GM12865 (cell line): Measurements from ENCODE around the gene C1orf74.

Experiments
- DNase-seq: peaks from one replicate; pipeline ENCODE4 v3.0.0; 2010; ENCODE audit warnings: low read depth
- H3K4me3 ChIP-seq: 2 replicates; pipeline ENCODE4 v1.5.1; 2011; ENCODE audit warnings: mild to moderate bottlenecking, low read depth, low read length, control low read depth
- CTCF ChIP-seq: IDR thresholded peaks from 2 replicates; pipeline ENCODE4 v1.5.1; 2011; ENCODE audit warnings: low read length, control low read depth, low read depth, inconsistent platforms; ENCODE audit not compliant: insufficient read depth; ENCODE audit errors: missing control alignments

C1orf74 gene

DNA sequence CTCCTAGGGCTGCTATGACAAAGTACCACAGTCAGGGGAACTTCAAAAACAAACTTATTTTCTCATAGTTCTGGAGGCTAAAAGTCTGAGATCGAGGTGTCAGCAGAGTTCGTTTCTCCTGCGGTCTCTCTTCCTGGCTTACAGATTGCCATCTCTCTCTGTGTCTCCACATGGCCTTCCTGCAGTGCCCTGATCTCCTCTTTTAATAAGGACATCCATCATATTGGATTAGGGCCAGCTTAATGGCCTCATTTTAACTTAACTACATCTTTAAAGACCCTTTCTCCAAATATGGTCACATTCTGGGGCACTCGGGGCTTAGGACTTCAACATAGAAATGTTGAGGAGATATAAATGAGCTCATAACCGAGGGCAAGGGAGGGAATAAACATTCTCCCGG is 12.2 kb downstream of the C1orf74 start:
- DNase-seq = no peak
- no peak for TF ChIP-seq CTCF
- no peak overlapping the region for H3K4me3 ChIP-seq

DNA sequence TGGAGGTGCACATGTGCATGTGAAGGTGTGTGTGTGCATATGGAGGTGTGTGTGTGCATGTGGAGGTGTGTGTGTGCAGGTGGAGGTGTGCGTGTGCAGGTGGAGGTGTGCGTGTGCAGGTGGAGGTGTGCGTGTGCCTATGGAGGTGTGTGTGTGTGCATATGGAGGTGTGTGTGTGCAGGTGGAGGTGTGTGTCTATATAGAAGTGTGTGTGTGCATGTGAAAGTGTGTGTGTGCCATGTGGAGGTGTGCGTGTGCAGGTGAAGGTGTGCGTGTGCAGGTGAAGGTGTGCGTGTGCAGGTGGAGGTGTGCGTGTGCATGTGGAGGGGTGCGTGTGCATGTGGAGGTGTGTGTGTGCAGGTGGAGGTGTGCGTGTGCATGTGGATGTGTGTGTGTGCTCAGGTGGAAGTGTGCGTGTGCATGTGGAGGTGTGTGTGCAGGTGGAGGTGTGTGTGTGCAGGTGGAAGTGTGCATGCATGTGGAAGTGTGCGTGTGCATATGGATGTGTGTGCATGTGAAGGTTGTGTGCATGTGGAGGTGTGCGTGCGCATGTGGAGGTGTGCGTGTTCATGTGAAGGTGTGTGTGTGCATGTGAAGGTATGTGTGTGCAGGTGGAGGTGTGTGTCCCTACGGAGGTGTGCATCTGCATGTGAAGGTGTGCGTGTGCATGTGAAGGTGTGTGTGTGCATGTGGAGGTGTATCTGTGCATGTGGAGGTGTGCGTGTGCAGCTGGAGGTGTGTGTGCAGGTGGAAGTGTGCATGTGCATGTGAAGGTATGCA is 13.5 kb downstream of the C1orf74 start:
- TF ChIP-seq CTCF = no peak
- no peak for DNase-seq
- no peak overlapping the region for H3K4me3 ChIP-seq

- DNase-seq = no peak
Observed at GRCh38 chr1:209769971-209770370, 14.4 kb downstream of the C1orf74 start.

DNA sequence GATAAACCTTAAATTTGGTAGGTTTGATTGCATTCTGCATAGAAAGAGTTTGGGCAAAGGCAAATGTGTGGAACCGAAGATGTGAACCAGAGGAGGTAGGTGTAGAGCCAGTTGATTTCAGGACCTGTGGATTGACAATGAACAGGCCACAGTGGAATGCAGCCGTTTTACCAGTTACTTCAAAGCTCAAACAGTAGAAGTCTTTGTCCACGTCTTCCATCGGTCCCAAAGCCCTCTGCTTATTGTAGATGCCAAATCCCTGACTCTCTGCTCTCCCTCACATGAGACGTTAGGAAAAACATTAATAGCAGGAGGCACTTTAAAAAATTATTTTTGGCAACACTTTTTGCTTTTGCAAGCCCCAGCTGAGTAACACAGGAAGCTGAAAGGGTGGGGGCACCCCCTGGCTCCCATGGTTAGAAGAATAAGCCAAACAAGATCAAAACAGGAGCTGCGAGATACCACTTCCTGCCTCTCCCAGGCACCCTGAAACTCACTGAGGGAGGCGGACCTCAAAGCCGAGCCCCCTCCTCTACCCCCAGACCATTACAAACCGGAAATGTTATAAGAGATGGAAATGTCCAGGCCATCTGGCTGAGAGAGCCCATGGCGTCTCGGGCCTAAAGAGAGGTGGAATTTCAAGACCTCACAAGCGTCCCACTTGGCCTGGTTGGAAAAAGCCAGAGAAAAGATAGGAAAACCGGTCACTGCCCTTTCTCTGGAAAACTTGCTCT is 15.0 kb downstream of the C1orf74 start:
- peak; percentile 92 for DNase-seq
- no peak for TF ChIP-seq CTCF

More at GRCh38 chr1:209769971-209770370, 14.4 kb downstream of the C1orf74 start:
- no peak for TF ChIP-seq CTCF
- peak overlapping the region; percentile 77 for H3K4me3 ChIP-seq

DNA sequence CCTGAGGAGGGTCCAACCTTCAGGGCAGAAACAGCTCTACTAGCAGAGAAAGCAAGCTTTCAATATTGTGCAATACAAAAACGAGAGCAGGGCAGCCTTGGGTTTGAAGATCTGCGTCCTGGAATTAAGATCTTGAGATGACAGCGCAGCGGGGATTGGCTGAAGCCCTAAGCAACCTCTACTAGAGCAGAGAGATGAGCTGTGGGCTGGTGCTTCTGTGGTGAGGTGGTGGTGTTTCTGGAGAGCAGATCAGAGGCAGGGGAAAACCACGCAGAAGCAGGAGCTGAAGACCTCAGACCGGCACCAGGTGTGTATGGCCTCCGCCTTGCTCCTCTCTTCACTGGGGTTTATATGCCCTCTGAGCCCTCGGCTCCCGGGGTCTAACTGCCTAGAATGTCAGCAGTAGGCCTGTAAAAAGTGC is 16.0 kb downstream of the C1orf74 start:
- H3K4me3 ChIP-seq = peak overlapping the region; percentile 77
- DNase-seq = peak; percentile 96
- TF ChIP-seq CTCF = no peak

More for the DNA sequence above, 15.0 kb downstream of the C1orf74 start:
- H3K4me3 ChIP-seq = peak overlapping the region; percentile 77

DNA sequence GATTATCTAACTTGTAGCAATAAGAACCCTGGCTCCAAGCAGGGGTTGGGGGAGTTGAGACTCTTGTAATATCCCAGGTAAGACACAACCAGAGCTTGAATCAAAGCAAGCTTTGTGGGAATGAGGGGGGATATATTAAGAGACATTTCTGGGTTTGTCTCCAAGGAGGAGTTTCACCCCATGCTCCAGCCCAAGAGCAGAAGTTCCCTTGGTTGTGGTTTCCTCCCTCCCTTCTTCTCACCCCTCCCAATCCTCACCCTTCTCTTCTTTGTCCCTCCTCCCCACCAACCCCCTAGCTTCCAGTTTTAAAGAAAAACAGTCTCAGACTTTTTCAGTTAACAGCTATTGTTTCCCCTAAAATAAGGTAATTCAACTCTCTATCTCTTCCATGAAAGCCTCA is 16.7 kb downstream of the C1orf74 start:
- TF ChIP-seq CTCF = no peak
- no peak for DNase-seq
- peak overlapping the region; percentile 77 for H3K4me3 ChIP-seq
